RPMI7951 (cell line): ENCODE results near the gene TSTD1. TPM values are rescaled to one million over a fixed set of nuclear protein-coding genes. Genes with fewer than 3 reads are reported as not detected.
"Not testable (repeated sequence)": the region's sequence is repeated elsewhere in the genome, so short reads cannot be mapped to it uniquely, and the experiment has no call there.

Source experiments
- DNase-seq: peaks from one replicate; pipeline ENCODE4 v3.0.0-alpha.2; 2012; ENCODE audit warnings: low read depth
- total RNA-seq: library from RNA; depleted of rRNA; stranded (reverse); fragments of >200 nt; shearing (Covaris generic); gene quantifications from 2 replicates; pipeline ENCODE4 v1.2.3, GENCODE V29; 2014

The TSTD1 gene
- total RNA-seq, 1 experiment from 2014 or later, result 0.48 TPM

DNA sequence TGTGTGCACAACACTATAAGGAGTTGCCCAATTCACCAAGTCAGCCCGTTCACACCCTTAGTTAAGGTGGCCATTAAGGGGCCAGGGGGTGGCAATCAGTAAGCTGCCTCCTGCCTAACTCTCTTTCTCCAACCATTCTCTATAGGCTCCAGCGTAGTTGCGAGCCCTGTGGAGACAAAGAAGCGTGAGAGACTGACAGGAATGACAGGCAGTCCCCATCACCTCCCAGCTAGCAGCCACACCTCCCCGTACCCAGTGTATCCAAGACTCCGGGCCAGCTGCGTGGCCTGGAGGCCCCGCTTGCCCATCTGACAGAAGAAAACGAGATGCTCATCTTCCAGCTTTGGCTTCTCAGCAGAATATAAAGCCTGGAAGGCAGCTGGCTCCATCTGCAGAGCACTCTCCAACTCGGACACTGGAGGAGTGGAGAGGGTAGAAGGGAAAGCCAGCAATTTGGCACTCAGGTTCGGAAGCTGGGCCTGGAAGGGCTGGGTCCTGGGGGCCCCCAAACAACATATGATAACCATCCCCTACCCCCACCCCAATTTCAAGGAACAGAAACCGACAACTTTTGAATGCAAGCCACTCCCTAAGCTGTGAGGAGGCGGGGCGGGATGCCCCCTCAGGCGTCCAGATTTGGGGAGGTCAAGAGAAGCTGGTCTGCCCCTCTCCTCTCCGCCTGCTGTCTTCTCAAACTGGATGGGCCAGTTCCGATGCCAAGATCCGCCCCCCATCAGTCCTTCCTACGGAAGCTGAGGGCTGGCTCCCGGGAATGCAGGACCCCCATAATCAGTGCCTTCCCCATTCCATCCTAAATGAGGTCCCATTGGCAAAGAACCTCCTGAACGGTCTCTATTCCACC, 872 bp downstream of the TSTD1 start:
- DNase-seq, result no peak

DNA sequence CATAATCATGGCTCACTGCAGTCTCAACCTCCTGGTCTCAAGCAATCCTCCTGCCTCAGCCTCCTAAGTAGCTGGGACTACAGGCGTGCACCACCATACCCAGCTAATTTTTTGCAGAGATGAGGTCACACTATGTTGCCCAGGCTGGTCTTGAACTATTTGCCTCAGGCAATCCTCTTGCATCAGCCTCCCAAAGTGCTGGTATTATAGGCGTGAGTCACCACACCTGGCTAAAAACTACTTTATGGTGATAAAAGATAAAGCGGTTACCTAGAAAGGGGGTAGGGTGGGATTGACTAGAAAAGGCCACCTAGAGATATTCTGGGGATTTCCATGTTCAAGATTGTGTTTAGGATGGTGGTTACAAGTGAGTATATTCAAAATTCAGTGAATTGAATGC, 5.0 kb downstream of the TSTD1 start:
- peak; percentile 61 for DNase-seq

DNA sequence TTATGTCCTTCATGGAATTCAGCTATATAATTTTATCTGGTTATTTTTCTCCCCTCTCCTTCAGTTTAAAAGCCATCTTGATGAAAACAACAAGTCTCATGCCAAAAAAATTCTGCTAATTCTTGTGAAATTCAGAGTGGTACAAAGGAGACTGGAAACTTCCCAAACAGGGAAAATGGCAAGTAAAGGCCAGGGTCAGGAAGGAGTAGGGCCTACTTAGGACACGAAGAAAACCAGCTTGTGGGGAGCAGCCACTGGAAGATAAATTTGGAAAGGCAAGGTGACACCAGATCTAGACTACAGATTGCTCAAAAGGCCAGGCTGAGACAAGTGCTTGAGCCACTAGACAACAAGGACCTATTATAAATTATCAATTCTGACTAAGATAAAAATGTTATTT, 6.4 kb downstream of the TSTD1 start:
- DNase-seq, result no peak

GRCh38 chr1:161031874-161032273, 6.9 kb downstream of the TSTD1 start:
- no peak for DNase-seq

- DNase-seq, result not testable (repeated sequence)
Observed at GRCh38 chr1:161029466-161029865, 9.3 kb downstream of the TSTD1 start.

GRCh38 chr1:161026954-161027353, 11.8 kb downstream of the TSTD1 start:
- DNase-seq, result not testable (repeated sequence)

GRCh38 chr1:161022432-161022831, 16.3 kb downstream of the TSTD1 start:
- DNase-seq, result not testable (repeated sequence)

GRCh38 chr1:161021970-161022353, 16.8 kb downstream of the TSTD1 start:
- no peak for DNase-seq

DNA sequence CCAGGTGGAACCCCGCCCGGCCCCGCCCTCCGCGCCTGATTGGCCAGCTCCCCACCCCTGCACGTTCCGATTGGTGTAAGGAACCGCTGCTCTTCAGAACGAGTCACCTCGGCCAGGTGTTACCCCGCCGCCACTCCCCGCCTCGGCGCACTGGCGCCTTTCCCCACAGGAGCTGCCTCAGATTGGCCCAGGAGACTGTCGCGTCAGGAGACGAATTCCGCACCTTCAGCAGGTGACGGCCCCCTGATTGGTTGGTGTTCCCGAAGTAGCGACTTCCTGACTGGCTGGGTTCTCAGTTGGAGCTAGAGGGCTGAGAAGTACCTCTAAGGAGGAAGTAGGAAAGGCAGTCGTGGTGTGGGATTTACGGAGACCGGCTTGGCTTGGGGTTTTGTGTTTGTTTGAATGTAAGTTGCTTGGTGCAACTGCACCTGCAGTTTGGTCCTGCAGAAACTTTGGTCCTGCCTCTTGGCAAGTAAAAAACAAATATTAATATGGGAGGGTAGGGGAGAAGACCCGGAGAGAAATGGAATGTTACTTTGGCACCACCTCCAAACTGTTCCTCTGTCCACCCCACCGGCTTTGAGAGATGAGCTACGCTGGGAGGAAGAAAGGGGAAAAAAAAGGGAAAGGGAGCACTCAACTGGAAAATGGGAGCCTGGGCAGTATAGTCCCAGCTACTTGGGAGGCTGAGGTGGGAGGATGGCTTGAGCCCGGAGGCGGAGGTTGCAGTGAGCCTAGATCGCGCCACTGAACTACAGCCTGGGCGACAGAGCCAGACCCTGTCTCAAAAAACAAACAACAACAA, 17.4 kb downstream of the TSTD1 start:
- peak; percentile 35 for DNase-seq

GRCh38 chr1:161020509-161021164, 18.1 kb downstream of the TSTD1 start, which contains the start of gene F11R:
F11R (minus strand) TSS chr1:161021152; CDS start chr1:161021073, 79 bp downstream.
- DNase-seq, result peak; percentile 24

DNA sequence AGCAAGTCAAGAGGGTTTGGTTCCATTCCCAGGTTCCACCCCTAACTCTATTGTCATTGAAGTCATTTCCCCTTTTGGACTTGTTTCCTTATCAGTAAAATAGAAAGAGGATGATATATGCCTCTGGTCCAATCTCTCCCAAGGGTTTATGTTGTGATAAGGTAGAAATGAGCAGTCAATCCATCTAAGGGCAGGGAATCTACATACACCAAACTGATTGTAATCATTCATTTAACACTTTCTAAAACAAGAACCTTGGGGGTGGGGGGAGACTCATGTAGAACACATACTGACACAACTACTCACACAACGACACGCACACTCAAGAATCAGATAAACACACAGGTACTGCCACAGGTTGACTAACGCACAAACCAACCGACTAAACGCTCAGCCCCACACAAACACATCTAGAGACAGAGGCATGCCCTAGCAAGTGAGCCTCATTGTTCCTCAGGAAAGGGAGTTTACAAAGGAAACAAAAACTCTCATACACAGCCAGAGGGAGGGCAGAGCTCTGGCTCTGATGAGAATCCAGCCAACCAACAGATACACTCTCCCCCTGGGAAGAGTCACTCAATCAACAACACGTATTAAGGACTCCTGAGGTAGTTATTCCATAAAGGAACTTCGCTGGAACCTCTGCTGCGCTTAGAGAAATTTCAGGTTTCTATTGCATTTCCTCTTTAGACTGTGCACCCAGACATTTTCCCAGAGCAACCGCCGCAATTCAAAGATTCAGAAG, 18.8 kb downstream of the TSTD1 start:
- DNase-seq, result no peak

- DNase-seq, result not testable (repeated sequence)
Observed at GRCh38 chr1:161019111-161019660, 19.6 kb downstream of the TSTD1 start.

DNA sequence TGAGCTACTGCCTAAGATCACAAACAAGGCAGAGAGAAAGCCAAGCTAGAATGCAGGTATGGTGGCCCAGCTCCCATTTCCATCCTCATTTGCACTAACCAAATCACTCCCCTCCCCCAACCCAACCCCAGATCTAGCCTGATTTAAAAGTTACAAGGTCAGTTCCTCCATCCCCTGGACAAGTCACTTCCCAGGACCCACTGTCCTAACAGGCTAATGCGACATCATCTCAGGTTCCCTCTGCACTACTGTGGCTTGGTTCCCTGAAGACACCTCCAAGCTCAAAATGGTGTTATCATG, 20.2 kb downstream of the TSTD1 start:
- no peak for DNase-seq

- DNase-seq, result no peak
Observed at GRCh38 chr1:161017756-161018630, 20.8 kb downstream of the TSTD1 start.

GRCh38 chr1:161017181-161017580, 21.6 kb downstream of the TSTD1 start:
- DNase-seq, result not testable (repeated sequence)

- DNase-seq, result not testable (repeated sequence)
Observed at GRCh38 chr1:161016683-161017082, 22.1 kb downstream of the TSTD1 start.

GRCh38 chr1:161013488-161014230, 25.1 kb downstream of the TSTD1 start:
- DNase-seq, result peak; percentile 85

DNA sequence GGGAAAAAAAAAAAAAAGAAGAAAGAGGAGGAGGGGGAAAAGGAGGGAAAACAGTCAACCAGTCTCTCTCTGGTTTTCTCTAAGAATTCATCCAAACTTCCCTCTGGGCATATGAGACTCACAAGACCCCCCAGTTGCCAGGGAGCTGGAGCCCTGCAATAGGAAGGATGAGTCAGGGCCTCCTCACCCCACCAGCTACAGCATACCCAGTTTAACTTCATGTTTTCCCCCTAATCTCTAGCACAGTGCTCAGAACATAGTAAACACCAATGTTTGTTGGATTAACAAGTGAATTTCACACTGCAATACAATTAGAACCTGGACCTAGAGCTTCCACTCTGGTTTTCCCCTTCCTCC, 25.7 kb downstream of the TSTD1 start:
- DNase-seq, result peak; percentile 85

GRCh38 chr1:161012420-161012819, 26.3 kb downstream of the TSTD1 start:
- DNase-seq, result no peak
